PC-9 (cell line): Measurements from ENCODE around the gene EEPD1.

Source experiments
- CTCF ChIP-seq: fragments of 200-600 bp; sonication (generic); conservative IDR thresholded peaks from 2 replicates; pipeline ENCODE4 v1.6.1; 2017; ENCODE audit warnings: mixed run types, antibody characterized with exemption, mild to moderate bottlenecking, moderate library complexity
- EZH2 ChIP-seq: fragments of 200-600 bp; sonication (generic); IDR thresholded peaks from 2 replicates; pipeline ENCODE4 v1.8.0; 2017; ENCODE audit warnings: antibody characterized with exemption, low read depth

- TF ChIP-seq CTCF (no peak), EZH2 (no peak)
Observed at GRCh38 chr7:36349626-36350025, 196.6 kb downstream of the EEPD1 start.
